WTC11 (cell line): ENCODE results near the gene NRROS. TPM values are rescaled to one million over a fixed set of nuclear protein-coding genes. Genes with fewer than 3 reads are reported as not detected.
"Not testable (repeated sequence)": the region's sequence is repeated elsewhere in the genome, so short reads cannot be mapped to it uniquely, and the experiment has no call there.

Source experiments
- ATAC-seq: fragments of 200-7000 bp; cut with Tn5 transposase; 2 replicates; pipeline ENCODE4 v1.10.0; 2021; ENCODE audit warnings: mild to moderate bottlenecking, moderate library complexity
- CTCF ChIA-PET: fragments of 300-600 bp; sonication (Branson Sonifier 250); formaldehyde crosslinking; loops from one replicate; lab custom pipeline; 2021; ENCODE audit warnings: antibody characterized with exemption; lab: Charles Lee
- POLR2A ChIA-PET: fragments of 350-600 bp; sonication (Branson Sonifier 250); formaldehyde crosslinking; loops from one replicate; lab custom pipeline; 2021; ENCODE audit warnings: antibody characterized with exemption; lab: Charles Lee
- DNase-seq: peaks from one replicate; pipeline ENCODE4 v3.0.0; 2021; ENCODE audit warnings: low spot score
- H3K27ac Mint-ChIP-seq: 2 replicates; pipeline ENCODE4 v1.8.0; 2021; ENCODE audit warnings: mixed read lengths
- H3K27me3 Mint-ChIP-seq: 2 replicates; pipeline ENCODE4 v1.8.0; 2021; ENCODE audit warnings: low read depth, mild to moderate bottlenecking, moderate library complexity, mixed read lengths
- H3K36me3 Mint-ChIP-seq: 2 replicates; pipeline ENCODE4 v1.8.0; 2021; ENCODE audit warnings: mixed read lengths
- H3K4me1 Mint-ChIP-seq: 2 replicates; pipeline ENCODE4 v1.8.0; 2022; ENCODE audit warnings: mixed read lengths
- H3K4me3 Mint-ChIP-seq: 2 replicates; pipeline ENCODE4 v1.8.0; 2021; ENCODE audit warnings: mild to moderate bottlenecking, moderate library complexity, mixed read lengths
- H3K9me3 Mint-ChIP-seq: 2 replicates; pipeline ENCODE4 v1.8.0; 2021; ENCODE audit warnings: mixed read lengths
- ARID4B ChIP-seq: sonication (generic); formaldehyde crosslinking; IDR thresholded peaks from 2 replicates; pipeline ENCODE4 v1.8.0; 2023; ENCODE audit warnings: missing genetic modification reagents, mild to moderate bottlenecking, borderline replicate concordance
- E2F4 ChIP-seq: sonication (generic); formaldehyde crosslinking; IDR thresholded peaks from 2 replicates; pipeline ENCODE4 v1.8.1; 2022; ENCODE audit warnings: low read depth, mild to moderate bottlenecking, moderate library complexity, missing genetic modification reagents, borderline replicate concordance
- FOXP4 ChIP-seq: sonication (generic); formaldehyde crosslinking; IDR thresholded peaks from 2 replicates; pipeline ENCODE4 v1.8.0; 2022; ENCODE audit warnings: mild to moderate bottlenecking, missing genetic modification reagents
- MXD4 ChIP-seq: fragments of 250-450 bp; sonication (Bioruptor Pico); IDR thresholded peaks from 2 replicates; pipeline ENCODE4 v1.8.0; 2021; ENCODE audit warnings: mild to moderate bottlenecking, moderate library complexity, borderline replicate concordance
- MYBL2 ChIP-seq: sonication (generic); formaldehyde crosslinking; IDR thresholded peaks from 2 replicates; pipeline ENCODE4 v1.8.1; 2023; ENCODE audit warnings: mild to moderate bottlenecking, moderate library complexity, missing genetic modification reagents
- NFYB ChIP-seq: sonication (generic); formaldehyde crosslinking; conservative IDR thresholded peaks from 2 replicates; pipeline ENCODE4 v1.8.0; 2022; ENCODE audit warnings: low read depth, missing genetic modification reagents
- PRRX2 ChIP-seq: fragments of 250-450 bp; sonication (Bioruptor Pico); IDR thresholded peaks from 2 replicates; pipeline ENCODE4 v1.8.0; 2021; ENCODE audit warnings: mild to moderate bottlenecking
- SMAD3 ChIP-seq: sonication (generic); formaldehyde crosslinking; IDR thresholded peaks from 2 replicates; pipeline ENCODE4 v1.8.0; 2022; ENCODE audit warnings: missing genetic modification reagents, mild to moderate bottlenecking, borderline replicate concordance
- SOX15 ChIP-seq: fragments of 250-450 bp; sonication (Bioruptor Pico); IDR thresholded peaks from 2 replicates; pipeline ENCODE4 v1.9.0; 2021; ENCODE audit warnings: mild to moderate bottlenecking
- SP1 ChIP-seq: sonication (generic); formaldehyde crosslinking; conservative IDR thresholded peaks from 2 replicates; pipeline ENCODE4 v1.8.1; 2022; ENCODE audit warnings: missing genetic modification reagents
- TEAD1 ChIP-seq: sonication (generic); formaldehyde crosslinking; IDR thresholded peaks from 2 replicates; pipeline ENCODE4 v1.8.0; 2022; ENCODE audit warnings: mild to moderate bottlenecking, missing genetic modification reagents
- TP53 ChIP-seq: sonication (generic); formaldehyde crosslinking; IDR thresholded peaks from 2 replicates; pipeline ENCODE4 v1.8.1; 2023; ENCODE audit warnings: mild to moderate bottlenecking, missing genetic modification reagents
- ZNF121 ChIP-seq: sonication (generic); formaldehyde crosslinking; IDR thresholded peaks from 2 replicates; pipeline ENCODE4 v1.8.0; 2023; ENCODE audit warnings: missing genetic modification reagents
- ZNF138 ChIP-seq: sonication (generic); formaldehyde crosslinking; conservative IDR thresholded peaks from 2 replicates; pipeline ENCODE4 v1.8.1; 2022; ENCODE audit warnings: mild to moderate bottlenecking, moderate library complexity, missing genetic modification reagents
- total RNA-seq: library from RNA; stranded (reverse); gene quantifications from 3 replicates; pipeline ENCODE4 v1.2.3, GENCODE V29; 2021
- TF ChIP-seq, protein P1 (sequence below): sonication (generic); formaldehyde crosslinking; conservative IDR thresholded peaks from 2 replicates; pipeline ENCODE4 v1.8.1; 2023; ENCODE audit warnings: mild to moderate bottlenecking, low read depth, missing genetic modification reagents, moderate library complexity
- TF ChIP-seq, protein P2 (sequence below): sonication (generic); formaldehyde crosslinking; IDR thresholded peaks from 2 replicates; pipeline ENCODE4 v1.8.0; 2022; ENCODE audit warnings: mild to moderate bottlenecking, missing genetic modification reagents
- TF ChIP-seq, protein P3 (sequence below): fragments of 250-450 bp; sonication (Bioruptor Pico); IDR thresholded peaks from 2 replicates; pipeline ENCODE4 v1.9.0; 2021; ENCODE audit warnings: moderate library complexity, mild to moderate bottlenecking, inconsistent platforms, borderline replicate concordance
- TF ChIP-seq, protein P4 (sequence below): sonication (generic); formaldehyde crosslinking; IDR thresholded peaks from 2 replicates; pipeline ENCODE4 v1.8.0; 2022; ENCODE audit warnings: mild to moderate bottlenecking, missing genetic modification reagents

NRROS gene
- total RNA-seq, 1 experiment from 2014 or later = 3.1 TPM

GRCh38 chr3:196597971-196598733 is 41.3 kb upstream of the NRROS start:
- H3K27ac Mint-ChIP-seq, POLR2A ChIA-PET, DNase-seq, ATAC-seq, H3K4me1 Mint-ChIP-seq, H3K36me3 Mint-ChIP-seq, H3K27me3 Mint-ChIP-seq, H3K4me3 Mint-ChIP-seq, H3K9me3 Mint-ChIP-seq: not testable (repeated sequence)
- CTCF ChIA-PET = interaction anchor here (0.5 to 1.9 kb wide), 3 partner anchors 11 to 259 kb away, joined by 4 to 12 read pairs (median 5); no protein-coding TSS in a partner anchor
- peak; percentile 57 for TF ChIP-seq NFYB (CRISPR knock-in tag)

- no peak for DNase-seq
- no peak for ATAC-seq
- POLR2A ChIA-PET = no interaction called here
- H3K36me3 Mint-ChIP-seq = no peaks in the 10 kb centered on the region
- H3K9me3 Mint-ChIP-seq = no peaks in the 10 kb centered on the region
- no peak overlapping the region for H3K4me3 Mint-ChIP-seq
- no peaks in the 10 kb centered on the region for H3K4me1 Mint-ChIP-seq
- H3K27ac Mint-ChIP-seq = no peak overlapping the region
- TF ChIP-seq MXD4 = no peak
- no peak for TF ChIP-seq MYBL2 (CRISPR knock-in tag)
- no peak for TF ChIP-seq ZNF121 (CRISPR knock-in tag)
- TF ChIP-seq SOX15 (CRISPR knock-in tag) = no peak
- TF ChIP-seq E2F4 (CRISPR knock-in tag) = no peak
- no peak for TF ChIP-seq SP1 (CRISPR knock-in tag)
- no peak for TF ChIP-seq FOXP4 (CRISPR knock-in tag)
- TF ChIP-seq TEAD1 (CRISPR knock-in tag) = no peak
- no peak for TF ChIP-seq ARID4B (CRISPR knock-in tag)
- TF ChIP-seq, protein P1, sequence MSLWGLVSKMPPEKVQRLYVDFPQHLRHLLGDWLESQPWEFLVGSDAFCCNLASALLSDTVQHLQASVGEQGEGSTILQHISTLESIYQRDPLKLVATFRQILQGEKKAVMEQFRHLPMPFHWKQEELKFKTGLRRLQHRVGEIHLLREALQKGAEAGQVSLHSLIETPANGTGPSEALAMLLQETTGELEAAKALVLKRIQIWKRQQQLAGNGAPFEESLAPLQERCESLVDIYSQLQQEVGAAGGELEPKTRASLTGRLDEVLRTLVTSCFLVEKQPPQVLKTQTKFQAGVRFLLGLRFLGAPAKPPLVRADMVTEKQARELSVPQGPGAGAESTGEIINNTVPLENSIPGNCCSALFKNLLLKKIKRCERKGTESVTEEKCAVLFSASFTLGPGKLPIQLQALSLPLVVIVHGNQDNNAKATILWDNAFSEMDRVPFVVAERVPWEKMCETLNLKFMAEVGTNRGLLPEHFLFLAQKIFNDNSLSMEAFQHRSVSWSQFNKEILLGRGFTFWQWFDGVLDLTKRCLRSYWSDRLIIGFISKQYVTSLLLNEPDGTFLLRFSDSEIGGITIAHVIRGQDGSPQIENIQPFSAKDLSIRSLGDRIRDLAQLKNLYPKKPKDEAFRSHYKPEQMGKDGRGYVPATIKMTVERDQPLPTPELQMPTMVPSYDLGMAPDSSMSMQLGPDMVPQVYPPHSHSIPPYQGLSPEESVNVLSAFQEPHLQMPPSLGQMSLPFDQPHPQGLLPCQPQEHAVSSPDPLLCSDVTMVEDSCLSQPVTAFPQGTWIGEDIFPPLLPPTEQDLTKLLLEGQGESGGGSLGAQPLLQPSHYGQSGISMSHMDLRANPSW (CRISPR knock-in tag) = no peak
- TF ChIP-seq, protein P2, sequence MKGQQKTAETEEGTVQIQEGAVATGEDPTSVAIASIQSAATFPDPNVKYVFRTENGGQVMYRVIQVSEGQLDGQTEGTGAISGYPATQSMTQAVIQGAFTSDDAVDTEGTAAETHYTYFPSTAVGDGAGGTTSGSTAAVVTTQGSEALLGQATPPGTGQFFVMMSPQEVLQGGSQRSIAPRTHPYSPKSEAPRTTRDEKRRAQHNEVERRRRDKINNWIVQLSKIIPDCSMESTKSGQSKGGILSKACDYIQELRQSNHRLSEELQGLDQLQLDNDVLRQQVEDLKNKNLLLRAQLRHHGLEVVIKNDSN = no peak
- TF ChIP-seq, protein P3, sequence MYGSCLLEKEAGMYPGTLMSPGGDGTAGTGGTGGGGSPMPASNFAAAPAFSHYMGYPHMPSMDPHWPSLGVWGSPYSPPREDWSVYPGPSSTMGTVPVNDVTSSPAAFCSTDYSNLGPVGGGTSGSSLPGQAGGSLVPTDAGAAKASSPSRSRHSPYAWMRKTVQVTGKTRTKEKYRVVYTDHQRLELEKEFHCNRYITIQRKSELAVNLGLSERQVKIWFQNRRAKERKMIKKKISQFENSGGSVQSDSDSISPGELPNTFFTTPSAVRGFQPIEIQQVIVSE (CRISPR knock-in tag) = no peak
- no peak for TF ChIP-seq SMAD3 (CRISPR knock-in tag)
- no peak for TF ChIP-seq ZNF138 (CRISPR knock-in tag)
- TF ChIP-seq TP53 (CRISPR knock-in tag) = no peak
- TF ChIP-seq PRRX2 (CRISPR knock-in tag) = no peak
- TF ChIP-seq, protein P4, sequence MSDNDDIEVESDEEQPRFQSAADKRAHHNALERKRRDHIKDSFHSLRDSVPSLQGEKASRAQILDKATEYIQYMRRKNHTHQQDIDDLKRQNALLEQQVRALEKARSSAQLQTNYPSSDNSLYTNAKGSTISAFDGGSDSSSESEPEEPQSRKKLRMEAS (CRISPR knock-in tag) = no peak
- no peaks in the 10 kb centered on the region for H3K27me3 Mint-ChIP-seq
- CTCF ChIA-PET = no interaction called here
These were observed 39.8 kb upstream of the NRROS start for GRCh38 chr3:196599734-196600128.
